ENCODE data around the gene XRCC3.

DNA sequence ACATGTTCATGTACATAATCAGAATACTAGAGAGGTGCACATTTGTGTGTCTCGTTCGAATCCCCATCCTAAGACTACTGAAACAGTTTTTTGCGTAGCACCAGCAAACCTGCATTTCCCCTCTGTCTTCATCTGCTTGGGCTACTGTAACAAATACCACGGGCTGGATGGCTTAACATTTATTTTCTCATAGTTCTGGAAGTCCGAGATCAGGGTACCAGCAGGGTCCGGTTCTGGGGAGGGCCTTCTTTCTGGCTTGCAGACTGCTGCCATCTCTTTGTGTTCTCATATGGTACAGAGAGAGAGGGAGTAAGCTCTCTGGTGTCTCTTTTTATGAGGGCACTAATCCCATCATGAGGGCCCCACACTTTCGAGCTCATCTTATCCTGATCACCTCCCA, 55.6 kb downstream of the XRCC3 start:
- TF ChIP-seq POLR2A (IDR thresholded peaks at IDR 0.05): no peak
- TF ChIP-seq, protein P1, sequence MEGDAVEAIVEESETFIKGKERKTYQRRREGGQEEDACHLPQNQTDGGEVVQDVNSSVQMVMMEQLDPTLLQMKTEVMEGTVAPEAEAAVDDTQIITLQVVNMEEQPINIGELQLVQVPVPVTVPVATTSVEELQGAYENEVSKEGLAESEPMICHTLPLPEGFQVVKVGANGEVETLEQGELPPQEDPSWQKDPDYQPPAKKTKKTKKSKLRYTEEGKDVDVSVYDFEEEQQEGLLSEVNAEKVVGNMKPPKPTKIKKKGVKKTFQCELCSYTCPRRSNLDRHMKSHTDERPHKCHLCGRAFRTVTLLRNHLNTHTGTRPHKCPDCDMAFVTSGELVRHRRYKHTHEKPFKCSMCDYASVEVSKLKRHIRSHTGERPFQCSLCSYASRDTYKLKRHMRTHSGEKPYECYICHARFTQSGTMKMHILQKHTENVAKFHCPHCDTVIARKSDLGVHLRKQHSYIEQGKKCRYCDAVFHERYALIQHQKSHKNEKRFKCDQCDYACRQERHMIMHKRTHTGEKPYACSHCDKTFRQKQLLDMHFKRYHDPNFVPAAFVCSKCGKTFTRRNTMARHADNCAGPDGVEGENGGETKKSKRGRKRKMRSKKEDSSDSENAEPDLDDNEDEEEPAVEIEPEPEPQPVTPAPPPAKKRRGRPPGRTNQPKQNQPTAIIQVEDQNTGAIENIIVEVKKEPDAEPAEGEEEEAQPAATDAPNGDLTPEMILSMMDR (IDR thresholded peaks at IDR 0.05): no peak
